ENCODE results near the gene MBD5.

Gene MBD5

GRCh38 chr2:148525130-148525529, 504.2 kb downstream of the MBD5 start:
- no peak for DNase-seq (ENCODE audit: low spot score)
- TF ChIP-seq, protein P1, sequence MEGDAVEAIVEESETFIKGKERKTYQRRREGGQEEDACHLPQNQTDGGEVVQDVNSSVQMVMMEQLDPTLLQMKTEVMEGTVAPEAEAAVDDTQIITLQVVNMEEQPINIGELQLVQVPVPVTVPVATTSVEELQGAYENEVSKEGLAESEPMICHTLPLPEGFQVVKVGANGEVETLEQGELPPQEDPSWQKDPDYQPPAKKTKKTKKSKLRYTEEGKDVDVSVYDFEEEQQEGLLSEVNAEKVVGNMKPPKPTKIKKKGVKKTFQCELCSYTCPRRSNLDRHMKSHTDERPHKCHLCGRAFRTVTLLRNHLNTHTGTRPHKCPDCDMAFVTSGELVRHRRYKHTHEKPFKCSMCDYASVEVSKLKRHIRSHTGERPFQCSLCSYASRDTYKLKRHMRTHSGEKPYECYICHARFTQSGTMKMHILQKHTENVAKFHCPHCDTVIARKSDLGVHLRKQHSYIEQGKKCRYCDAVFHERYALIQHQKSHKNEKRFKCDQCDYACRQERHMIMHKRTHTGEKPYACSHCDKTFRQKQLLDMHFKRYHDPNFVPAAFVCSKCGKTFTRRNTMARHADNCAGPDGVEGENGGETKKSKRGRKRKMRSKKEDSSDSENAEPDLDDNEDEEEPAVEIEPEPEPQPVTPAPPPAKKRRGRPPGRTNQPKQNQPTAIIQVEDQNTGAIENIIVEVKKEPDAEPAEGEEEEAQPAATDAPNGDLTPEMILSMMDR (IDR thresholded peaks at IDR 0.05; ENCODE audit: extremely low read depth, missing control alignments): no peak

- TF ChIP-seq, protein P1 (IDR thresholded peaks at IDR 0.05; ENCODE audit: extremely low read depth, missing control alignments): no peak
- DNase-seq (ENCODE audit: low spot score): no peak
Measured at GRCh38 chr2:148526509-148527346, 505.8 kb downstream of the MBD5 start.

DNA sequence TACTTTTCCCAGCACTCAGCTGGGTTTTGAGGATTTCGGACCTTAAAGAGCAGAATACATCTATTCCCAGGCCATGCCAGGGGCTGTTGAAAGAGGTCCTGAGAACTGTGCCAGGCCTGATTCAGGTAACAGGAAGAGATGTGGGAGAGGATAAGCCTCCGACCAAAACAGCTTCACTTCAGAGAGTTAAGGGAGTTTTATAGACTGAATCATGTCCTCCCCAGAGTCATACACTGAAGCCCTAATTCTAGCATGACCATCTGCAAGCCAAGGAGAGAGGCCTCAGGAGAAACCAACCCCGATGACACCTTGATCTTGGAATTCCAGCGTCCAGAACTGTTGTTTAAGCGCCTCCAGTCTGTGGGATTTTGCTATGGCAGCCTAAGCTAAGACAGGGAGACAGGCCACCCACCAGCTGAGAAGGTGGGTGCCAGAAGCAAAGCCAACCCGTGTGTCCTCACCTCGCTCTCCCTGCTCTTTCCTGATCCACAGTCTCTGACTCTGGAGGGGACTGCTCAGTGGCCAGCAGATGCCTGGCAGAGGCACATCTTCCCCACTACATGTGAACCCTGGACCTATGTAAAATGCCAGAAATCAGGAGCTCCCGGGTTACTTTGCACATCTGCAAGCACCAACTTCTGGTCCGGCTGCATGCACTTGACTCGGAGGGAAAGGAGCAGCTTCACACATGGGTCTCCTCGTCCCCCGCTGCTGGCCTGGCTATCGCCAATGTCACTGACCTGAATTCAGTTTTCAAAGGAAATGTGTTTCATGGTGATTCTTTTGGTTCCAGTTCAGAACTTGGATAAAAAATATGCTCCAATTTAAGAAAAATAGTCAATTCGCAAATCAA, 506.8 kb downstream of the MBD5 start:
- no peak for DNase-seq (ENCODE audit: low spot score)

GRCh38 chr2:148528356-148529064, 507.6 kb downstream of the MBD5 start:
- DNase-seq (ENCODE audit: low spot score): no peak
- TF ChIP-seq, protein P1 (IDR thresholded peaks at IDR 0.05; ENCODE audit: extremely low read depth, missing control alignments): no peak

More for the DNA sequence above, 506.8 kb downstream of the MBD5 start:
- TF ChIP-seq, protein P1 (IDR thresholded peaks at IDR 0.05; ENCODE audit: extremely low read depth, missing control alignments): no peak

GRCh38 chr2:148529745-148530144, 508.9 kb downstream of the MBD5 start:
- DNase-seq (ENCODE audit: low spot score): no peak
- TF ChIP-seq, protein P1 (IDR thresholded peaks at IDR 0.05; ENCODE audit: extremely low read depth, missing control alignments): no peak

DNA sequence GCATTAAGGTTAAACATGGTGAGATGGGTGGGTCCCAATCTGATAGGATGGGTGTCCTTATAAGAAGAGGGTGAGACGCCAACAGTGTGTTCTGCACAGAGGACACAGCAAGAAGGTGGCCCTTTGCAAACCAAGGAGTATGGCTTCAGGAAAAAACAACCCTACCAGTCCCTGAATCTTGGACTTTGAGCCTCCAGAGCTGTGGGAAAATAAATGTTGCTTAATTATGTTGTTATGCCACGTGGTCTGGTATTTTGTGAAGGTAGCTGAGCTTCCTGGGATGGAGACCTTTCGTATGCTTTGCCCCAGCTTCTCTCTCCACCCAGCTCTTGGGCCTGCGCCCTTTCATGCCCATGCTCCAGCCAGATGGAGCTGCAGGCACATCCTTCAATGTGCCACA, 509.5 kb downstream of the MBD5 start:
- no peak for DNase-seq (ENCODE audit: low spot score)
- TF ChIP-seq, protein P1 (IDR thresholded peaks at IDR 0.05; ENCODE audit: extremely low read depth, missing control alignments): no peak

Data from GM20000 (cell line).